CD14-positive monocyte (primary cell): Measurements from ENCODE around the gene LZTFL1. TPM values are rescaled to one million over a fixed set of nuclear protein-coding genes. Genes with fewer than 3 reads are reported as not detected.

Experiments
- DNase-seq, 3 donors: peaks; one replicate each; pipeline ENCODE4 v3.0.0-alpha.2; 2011 to 2022
- H2AFZ ChIP-seq: 2 replicates; pipeline ENCODE4 v1.6.0; 2012; ENCODE audit warnings: mild to moderate bottlenecking, low read depth, low read length, inconsistent platforms; ENCODE audit not compliant: insufficient read depth, poor library complexity, severe bottlenecking
- H3K27ac ChIP-seq, 2 donors: 1 replicate in 1 of 2; 2 replicates in 1 of 2; pipeline ENCODE4 v1.5.1; 2012 to 2013; ENCODE audit warnings: low read length in 2 of 2, control low read depth in 1 of 2, inconsistent platforms in 1 of 2, low read depth in 1 of 2, mild to moderate bottlenecking in 1 of 2
- H3K27me3 ChIP-seq, 2 donors: one replicate each; pipeline versions ENCODE4 v1.6.0 to v1.6.1; 2011 to 2013; ENCODE audit warnings: low read length in 2 of 2; ENCODE audit not compliant: control insufficient read depth in 2 of 2, insufficient read depth in 2 of 2
- H3K36me3 ChIP-seq, 2 donors: replicated peaks in 1 of 2; 1 replicate in 1 of 2; 2 replicates in 1 of 2; pipeline versions ENCODE4 v1.5.1 to v1.6.1; 2012 to 2013; ENCODE audit warnings: low read length in 2 of 2, control low read depth in 1 of 2, inconsistent platforms in 1 of 2, mild to moderate bottlenecking in 1 of 2; ENCODE audit not compliant: insufficient read depth in 2 of 2, control insufficient read depth in 1 of 2
- H3K4me1 ChIP-seq, 2 donors: 1 replicate in 1 of 2; 2 replicates in 1 of 2; pipeline versions ENCODE4 v1.5.1 to v1.6.1; 2012 to 2013; ENCODE audit warnings: low read length in 2 of 2, control low read depth in 1 of 2, inconsistent platforms in 1 of 2, mild to moderate bottlenecking in 1 of 2, moderate library complexity in 1 of 2; ENCODE audit not compliant: insufficient read depth in 2 of 2, control insufficient read depth in 1 of 2
- H3K4me2 ChIP-seq: replicated peaks from 2 replicates; pipeline ENCODE3; 2012; ENCODE audit warnings: low read length, moderate library complexity, mild to moderate bottlenecking; ENCODE audit not compliant: poor library complexity, severe bottlenecking; ENCODE audit errors: extremely low read depth
- H3K4me3 ChIP-seq, 3 experiments: fragments of 200-600 bp in 1 of 3; sonication (generic) in 1 of 3; replicated peaks in 1 of 3; 1 replicate in 2 of 3; 2 replicates in 1 of 3; pipeline ENCODE4 v1.5.1; 2011 to 2013; ENCODE audit warnings: low read length in 3 of 3, mild to moderate bottlenecking in 3 of 3, control low read depth in 2 of 3, low read depth in 2 of 3, inconsistent platforms in 1 of 3, moderate library complexity in 1 of 3
- H3K79me2 ChIP-seq: 2 replicates; pipeline ENCODE4 v1.6.0; 2012; ENCODE audit warnings: mild to moderate bottlenecking, control low read depth, inconsistent platforms, low read length, moderate library complexity; ENCODE audit not compliant: insufficient read depth
- H3K9ac ChIP-seq: 2 replicates; pipeline ENCODE4 v1.6.0; 2017; ENCODE audit warnings: low read length, mild to moderate bottlenecking; ENCODE audit not compliant: insufficient read depth, poor library complexity, severe bottlenecking
- H3K9me3 ChIP-seq, 2 donors: replicated peaks in 1 of 2; 1 replicate in 1 of 2; 2 replicates in 1 of 2; pipeline versions ENCODE4 v1.5.1 to v1.6.1; 2012 to 2013; ENCODE audit warnings: low read length in 2 of 2, control low read depth in 1 of 2; ENCODE audit not compliant: control insufficient read depth in 1 of 2, insufficient read depth in 1 of 2
- H4K20me1 ChIP-seq: 2 replicates; pipeline ENCODE4 v1.6.0; 2012; ENCODE audit warnings: mild to moderate bottlenecking, low read length, control low read depth, moderate library complexity; ENCODE audit not compliant: insufficient read depth
- H3K27ac Mint-ChIP-seq, 7 donors: one replicate each; pipeline ENCODE4 v1.8.0; 2020; ENCODE audit warnings: mild to moderate bottlenecking in 7 of 7, mixed read lengths in 7 of 7, moderate library complexity in 6 of 7, inconsistent platforms in 2 of 7
- H3K27me3 Mint-ChIP-seq, 3 donors: one replicate each; pipeline ENCODE4 v1.8.0; 2021 to 2022; ENCODE audit warnings: low read depth in 3 of 3, mild to moderate bottlenecking in 3 of 3, mixed read lengths in 3 of 3, moderate library complexity in 3 of 3, inconsistent platforms in 1 of 3
- H3K36me3 Mint-ChIP-seq, 2 donors: one replicate each; pipeline ENCODE4 v1.8.0; 2020; ENCODE audit warnings: mixed read lengths in 2 of 2, inconsistent platforms in 1 of 2, mild to moderate bottlenecking in 1 of 2
- H3K4me1 Mint-ChIP-seq: one replicate; pipeline ENCODE4 v1.8.0; 2020; ENCODE audit warnings: mild to moderate bottlenecking, mixed read lengths
- H3K4me3 Mint-ChIP-seq, 2 donors: one replicate each; pipeline ENCODE4 v1.8.0; 2020; ENCODE audit warnings: mild to moderate bottlenecking in 2 of 2, mixed read lengths in 2 of 2, moderate library complexity in 1 of 2
- H3K9me3 Mint-ChIP-seq, 7 donors: one replicate each; pipeline ENCODE4 v1.8.0; 2020 to 2022; ENCODE audit warnings: mixed read lengths in 7 of 7, mild to moderate bottlenecking in 6 of 7, moderate library complexity in 6 of 7, inconsistent platforms in 2 of 7
- CTCF ChIP-seq: fragments of 200-600 bp; IDR thresholded peaks from one replicate; pipeline ENCODE4 v1.8.0; 2022; ENCODE audit warnings: antibody characterized with exemption, mild to moderate bottlenecking
- WGBS: methylation state at CpG from one replicate; pipeline ENCODE4 v1.1.5; 2013; ENCODE audit warnings: missing lambda C conversion rate; ENCODE audit not compliant: insufficient coverage; 5-methylcytosine and 5-hydroxymethylcytosine counted together
- intact Hi-C, 2 donors: fragments of 100-400 bp; cut with micrococcal nuclease; formaldehyde crosslinking; loops; one replicate each; pipeline versions ENCODE4 v1.15.0 to v1.15.1; 2023
- polyA plus RNA-seq, 3 donors: library from polyadenylated mRNA; depleted of rRNA in 1 of 3; unstranded in 2 of 3; stranded (reverse) in 1 of 3; fragments of 300-500 nt in 2 of 3; fragments of >200 nt in 1 of 3; fragmentation: Illumina TruSeq in 2 of 3; gene quantifications; 1 replicate in 2 of 3; 2 replicates in 1 of 3; pipeline ENCODE4 v1.2.3, GENCODE V29; 2012 to 2021

LZTFL1 gene
- polyA plus RNA-seq, 3 donors: 7.3 to 10.5 (median 7.5) TPM

- Mint-ChIP-seq H3K27ac (peak overlapping the region in 1 of 7 donors; percentile 68), H3K4me1 (no peaks in the 10 kb centered on the region), H3K36me3 (no peaks in the 10 kb centered on the region), H3K9me3 (no peaks in the 10 kb centered on the region), H3K27me3 (peaks cover 3 to 9% (median 6%) of the 10 kb centered on the region in 3 donors), H3K4me3 (no peak overlapping the region)
- WGBS: 95% methylated on average over 6 of the region's 8 CpGs
- no peak overlapping the region for H3K9ac ChIP-seq
- H3K79me2 ChIP-seq: no peaks in the 10 kb centered on the region
- H3K4me3 ChIP-seq: no peak overlapping the region
- no peak for DNase-seq
- intact Hi-C loops: no loop called here
- no peak overlapping the region for H2AFZ ChIP-seq
- H3K36me3 ChIP-seq: no peaks in the 10 kb centered on the region
- no peaks in the 10 kb centered on the region for H4K20me1 ChIP-seq
- TF ChIP-seq CTCF: no peak
- H3K27me3 ChIP-seq: no peaks in the 10 kb centered on the region
- H3K4me2 ChIP-seq: no peak overlapping the region
- no peak overlapping the region for H3K27ac ChIP-seq
- no peaks in the 10 kb centered on the region for H3K4me1 ChIP-seq
- H3K9me3 ChIP-seq: no peaks in the 10 kb centered on the region
These were observed 64.7 kb downstream of the LZTFL1 start for GRCh38 chr3:45777111-45777745.

- no peak for TF ChIP-seq CTCF
- no peak for DNase-seq
- H3K79me2 ChIP-seq: no peaks in the 10 kb centered on the region
- H3K27me3 ChIP-seq: no peaks in the 10 kb centered on the region
- H3K4me1 ChIP-seq: no peaks in the 10 kb centered on the region
- no peak overlapping the region for H3K4me3 ChIP-seq
- H3K4me2 ChIP-seq: no peak overlapping the region
- no peaks in the 10 kb centered on the region for H3K4me1 Mint-ChIP-seq
- no peak overlapping the region for H3K4me3 Mint-ChIP-seq
- no peaks in the 10 kb centered on the region for H3K36me3 ChIP-seq
- H3K9me3 Mint-ChIP-seq: peaks cover 0 to under 1% (median 0%) of the 10 kb centered on the region in 7 donors
- H3K27ac Mint-ChIP-seq: no peak overlapping the region
- no peaks in the 10 kb centered on the region for H3K36me3 Mint-ChIP-seq
- H3K9me3 ChIP-seq: no peaks in the 10 kb centered on the region
- H3K27me3 Mint-ChIP-seq: peaks cover 6 to 9% (median 6%) of the 10 kb centered on the region in 3 donors
- H3K27ac ChIP-seq: no peak overlapping the region
- intact Hi-C loops: no loop called here
- no peak overlapping the region for H3K9ac ChIP-seq
- H2AFZ ChIP-seq: no peak overlapping the region
- H4K20me1 ChIP-seq: no peaks in the 10 kb centered on the region
- WGBS: 99% methylated on average over 8 of the region's 8 CpGs
These were observed 65.3 kb downstream of the LZTFL1 start for GRCh38 chr3:45776611-45777010.
